ENCODE measurements around the gene COTL1. TPM values are rescaled to one million over a fixed set of nuclear protein-coding genes. Genes with fewer than 3 reads are reported as not detected.
"Not testable (repeated sequence)": the region's sequence is repeated elsewhere in the genome, so short reads cannot be mapped to it uniquely, and the experiment has no call there.

Gene COTL1
- total RNA-seq, 2 experiments from 2014 or later = 125 to 232 TPM

GRCh38 chr16:84518804-84519341 lies 99.0 kb downstream of the COTL1 start:
- TF ChIP-seq EZH2phosphoT487 (IDR thresholded peaks at IDR 0.05; ENCODE audit: borderline replicate concordance, low read depth, low read length) = no peak
- TF ChIP-seq, protein P1, sequence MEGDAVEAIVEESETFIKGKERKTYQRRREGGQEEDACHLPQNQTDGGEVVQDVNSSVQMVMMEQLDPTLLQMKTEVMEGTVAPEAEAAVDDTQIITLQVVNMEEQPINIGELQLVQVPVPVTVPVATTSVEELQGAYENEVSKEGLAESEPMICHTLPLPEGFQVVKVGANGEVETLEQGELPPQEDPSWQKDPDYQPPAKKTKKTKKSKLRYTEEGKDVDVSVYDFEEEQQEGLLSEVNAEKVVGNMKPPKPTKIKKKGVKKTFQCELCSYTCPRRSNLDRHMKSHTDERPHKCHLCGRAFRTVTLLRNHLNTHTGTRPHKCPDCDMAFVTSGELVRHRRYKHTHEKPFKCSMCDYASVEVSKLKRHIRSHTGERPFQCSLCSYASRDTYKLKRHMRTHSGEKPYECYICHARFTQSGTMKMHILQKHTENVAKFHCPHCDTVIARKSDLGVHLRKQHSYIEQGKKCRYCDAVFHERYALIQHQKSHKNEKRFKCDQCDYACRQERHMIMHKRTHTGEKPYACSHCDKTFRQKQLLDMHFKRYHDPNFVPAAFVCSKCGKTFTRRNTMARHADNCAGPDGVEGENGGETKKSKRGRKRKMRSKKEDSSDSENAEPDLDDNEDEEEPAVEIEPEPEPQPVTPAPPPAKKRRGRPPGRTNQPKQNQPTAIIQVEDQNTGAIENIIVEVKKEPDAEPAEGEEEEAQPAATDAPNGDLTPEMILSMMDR (conservative IDR thresholded peaks at IDR 0.05; ENCODE audit: low read length) = no peak
- peaks cover 16% of the 10 kb centered on the region for H3K4me1 ChIP-seq (ENCODE audit: insufficient read depth, low read length, poor library complexity, severe bottlenecking)
- H3K4me3 ChIP-seq (ENCODE audit: low read depth, low read length, poor library complexity, severe bottlenecking) = no peak overlapping the region
- no peak overlapping the region for H3K27ac ChIP-seq (ENCODE audit: low read depth, low read length, poor library complexity, severe bottlenecking)
- no peaks in the 10 kb centered on the region for H3K79me2 ChIP-seq (ENCODE audit: insufficient read depth, low read depth, low read length)
- CTCF ChIA-PET (ENCODE audit: unreplicated experiment) = interaction anchor here (0.6 kb wide), 2 partner anchors 104 to 710 kb away, joined by 3 to 4 read pairs; no protein-coding TSS in a partner anchor
- no peaks in the 10 kb centered on the region for H4K20me1 ChIP-seq (ENCODE audit: insufficient read depth, low read length)
- POLR2A ChIA-PET = interaction anchor here (0.6 kb wide), 1 partner anchor 58 kb away, joined by 5 read pairs; no protein-coding TSS in a partner anchor
- H3K36me3 ChIP-seq (ENCODE audit: insufficient read depth, low read length) = no peaks in the 10 kb centered on the region
- H3K9me3 ChIP-seq (ENCODE audit: low read length) = no peaks in the 10 kb centered on the region
- intact Hi-C loops (cut with micrococcal nuclease; ENCODE audit: unreplicated experiment) = no loop called here
- no peak overlapping the region for H2AFZ ChIP-seq (ENCODE audit: low read length)
- no peaks in the 10 kb centered on the region for H3K9me2 ChIP-seq (ENCODE audit: insufficient read depth, low read length)
- BruUV-seq (replicated peaks) = no TSS peak
- no peak for DNase-seq (ENCODE audit: low spot score)
- no peak overlapping the region for H3K4me2 ChIP-seq (ENCODE audit: low read length)

- H3K9me3 ChIP-seq (ENCODE audit: low read length); H3K79me2 ChIP-seq (ENCODE audit: insufficient read depth, low read depth, low read length); BruUV-seq (replicated peaks); H4K20me1 ChIP-seq (ENCODE audit: insufficient read depth, low read length); H3K36me3 ChIP-seq (ENCODE audit: insufficient read depth, low read length); H2AFZ ChIP-seq (ENCODE audit: low read length); H3K4me2 ChIP-seq (ENCODE audit: low read length); H3K9me2 ChIP-seq (ENCODE audit: insufficient read depth, low read length); intact Hi-C loops (cut with micrococcal nuclease; ENCODE audit: unreplicated experiment); H3K4me3 ChIP-seq (ENCODE audit: low read depth, low read length, poor library complexity, severe bottlenecking); H3K27ac ChIP-seq (ENCODE audit: low read depth, low read length, poor library complexity, severe bottlenecking); DNase-seq (ENCODE audit: low spot score): not testable (repeated sequence)
- ChIA-PET POLR2A (interaction anchor here (0.6 to 1.5 kb wide), 4 partner anchors 10 to 384 kb away, joined by 3 to 6 read pairs (median 4); no protein-coding TSS in a partner anchor), CTCF (ENCODE audit: unreplicated experiment) (interaction anchor here (0.5 kb wide), 1 partner anchor 957 kb away, joined by 8 read pairs; no protein-coding TSS in a partner anchor)
- H3K4me1 ChIP-seq (ENCODE audit: insufficient read depth, low read length, poor library complexity, severe bottlenecking) = peaks cover 16% of the 10 kb centered on the region
Measured at GRCh38 chr16:84518220-84518619, 99.7 kb downstream of the COTL1 start.

- no peak for DNase-seq (ENCODE audit: low spot score)
Measured at GRCh38 chr16:84517366-84517765, 100.5 kb downstream of the COTL1 start.

More at GRCh38 chr16:84517366-84517765, 100.5 kb downstream of the COTL1 start:
- Histone ChIP-seq H3K4me3 (ENCODE audit: low read depth, low read length, poor library complexity, severe bottlenecking) (no peak overlapping the region), H2AFZ (ENCODE audit: low read length) (no peak overlapping the region), H3K79me2 (ENCODE audit: insufficient read depth, low read depth, low read length) (no peaks in the 10 kb centered on the region), H3K4me2 (ENCODE audit: low read length) (no peak overlapping the region), H4K20me1 (ENCODE audit: insufficient read depth, low read length) (no peaks in the 10 kb centered on the region), H3K27ac (ENCODE audit: low read depth, low read length, poor library complexity, severe bottlenecking) (no peak overlapping the region), H3K9me2 (ENCODE audit: insufficient read depth, low read length) (no peaks in the 10 kb centered on the region), H3K4me1 (ENCODE audit: insufficient read depth, low read length, poor library complexity, severe bottlenecking) (peaks cover 16% of the 10 kb centered on the region), H3K36me3 (ENCODE audit: insufficient read depth, low read length) (no peaks in the 10 kb centered on the region), H3K9me3 (ENCODE audit: low read length) (no peaks in the 10 kb centered on the region)
- POLR2A ChIA-PET = interaction anchor here (0.7 to 1.5 kb wide), 2 partner anchors 10 to 383 kb away, joined by 3 to 4 read pairs; no protein-coding TSS in a partner anchor
- intact Hi-C loops (cut with micrococcal nuclease; ENCODE audit: unreplicated experiment) = no loop called here
- TF ChIP-seq EZH2phosphoT487 (IDR thresholded peaks at IDR 0.05; ENCODE audit: borderline replicate concordance, low read depth, low read length) = no peak
- TF ChIP-seq, protein P1 (conservative IDR thresholded peaks at IDR 0.05; ENCODE audit: low read length) = no peak
- BruUV-seq (replicated peaks) = no TSS peak
- CTCF ChIA-PET (ENCODE audit: unreplicated experiment) = interaction anchor here (0.5 kb wide), 1 partner anchor 957 kb away, joined by 8 read pairs; no protein-coding TSS in a partner anchor

Other genes with a start within 250 kb of the COTL1 start
- gene ATP2C2, start 249.5 kb downstream of the COTL1 start, total RNA-seq (2014; rRNA removed; shearing (Covaris generic)) = 0.66 TPM in 1 of 2 replicates, not detected in the other
- gene ATP2C2, start 249.5 kb downstream of the COTL1 start, total RNA-seq (2022) = not detected in 2 replicates
- gene MEAK7, start 113.4 kb downstream of the COTL1 start, total RNA-seq (2014; rRNA removed; shearing (Covaris generic)) = 9.6 and 12.0 TPM in 2 replicates
- gene MEAK7, start 113.4 kb downstream of the COTL1 start, total RNA-seq (2022) = 20.5 and 23.3 TPM in 2 replicates
- 50.1 and 58.9 TPM in 2 replicates for gene KLHL36, start 30.4 kb upstream of the COTL1 start, total RNA-seq (2014; rRNA removed; shearing (Covaris generic))
- gene KLHL36, start 30.4 kb upstream of the COTL1 start, total RNA-seq (2022) = 66.1 and 69.0 TPM in 2 replicates
- 65.9 and 69.8 TPM in 2 replicates for gene USP10, start 81.9 kb upstream of the COTL1 start, total RNA-seq (2014; rRNA removed; shearing (Covaris generic))
- 134 and 135 TPM in 2 replicates for gene USP10, start 81.9 kb upstream of the COTL1 start, total RNA-seq (2022)
- gene CRISPLD2, start 201.9 kb upstream of the COTL1 start, total RNA-seq (2014; rRNA removed; shearing (Covaris generic)) = 0.28 and 0.47 TPM in 2 replicates
- gene CRISPLD2, start 201.9 kb upstream of the COTL1 start, total RNA-seq (2022) = 0.53 and 0.99 TPM in 2 replicates

Measured in OCI-LY7 (cell line).